Measurements from ENCODE around the gene SPATA31C2.
"Not testable (repeated sequence)": the region's sequence is repeated elsewhere in the genome, so short reads cannot be mapped to it uniquely, and the experiment has no call there.

The SPATA31C2 gene

GRCh38 chr9:88123413-88123812 lies 14.9 kb downstream of the SPATA31C2 start:
- not testable (repeated sequence) for DNase-seq

GRCh38 chr9:88118121-88118520 lies 20.2 kb downstream of the SPATA31C2 start:
- DNase-seq = not testable (repeated sequence)

- DNase-seq = not testable (repeated sequence)
Observed at GRCh38 chr9:88114968-88115612, 23.2 kb downstream of the SPATA31C2 start.

GRCh38 chr9:88114283-88114967 lies 23.9 kb downstream of the SPATA31C2 start:
- not testable (repeated sequence) for DNase-seq

GRCh38 chr9:88113156-88114130 lies 24.8 kb downstream of the SPATA31C2 start:
- not testable (repeated sequence) for DNase-seq

GRCh38 chr9:88110026-88110425 lies 28.2 kb downstream of the SPATA31C2 start:
- no peak for DNase-seq

- no peak for DNase-seq
Observed at GRCh38 chr9:88108779-88109178, 29.5 kb downstream of the SPATA31C2 start.

- DNase-seq = peak; percentile 27
Observed at GRCh38 chr9:88106492-88106891, 31.8 kb downstream of the SPATA31C2 start.

GRCh38 chr9:88092797-88093331 lies 45.4 kb downstream of the SPATA31C2 start:
- DNase-seq = peak; percentile 44

GRCh38 chr9:88090151-88090581 lies 48.1 kb downstream of the SPATA31C2 start:
- no peak for DNase-seq

GRCh38 chr9:88087906-88088305 lies 50.4 kb downstream of the SPATA31C2 start:
- no peak for DNase-seq

- DNase-seq = no peak
Observed at GRCh38 chr9:88085476-88085875, 52.8 kb downstream of the SPATA31C2 start.

- DNase-seq = no peak
Observed at GRCh38 chr9:88084357-88085183, 53.7 kb downstream of the SPATA31C2 start.

All from EL (cell line).